ENCODE data around the gene CEP78.

DNA sequence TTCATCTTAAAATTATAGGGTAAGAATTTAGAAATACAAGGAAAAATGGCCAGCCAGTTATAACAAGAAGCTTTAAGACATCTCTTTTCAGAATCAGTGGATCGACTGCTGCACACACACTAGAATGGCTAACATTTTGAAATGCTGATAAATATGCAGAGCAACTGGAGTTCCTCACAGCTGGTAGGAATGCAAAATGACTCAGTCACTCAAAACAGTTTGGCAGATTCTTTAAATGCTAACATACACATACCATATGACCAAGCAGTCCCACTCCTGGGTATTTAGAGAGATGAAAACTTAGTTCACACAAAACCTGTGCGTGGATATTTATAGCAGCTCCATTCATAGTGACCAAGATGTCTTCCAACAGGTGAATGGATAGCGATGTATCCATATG is 37.9 kb downstream of the CEP78 start:
- TF ChIP-seq, protein P1, sequence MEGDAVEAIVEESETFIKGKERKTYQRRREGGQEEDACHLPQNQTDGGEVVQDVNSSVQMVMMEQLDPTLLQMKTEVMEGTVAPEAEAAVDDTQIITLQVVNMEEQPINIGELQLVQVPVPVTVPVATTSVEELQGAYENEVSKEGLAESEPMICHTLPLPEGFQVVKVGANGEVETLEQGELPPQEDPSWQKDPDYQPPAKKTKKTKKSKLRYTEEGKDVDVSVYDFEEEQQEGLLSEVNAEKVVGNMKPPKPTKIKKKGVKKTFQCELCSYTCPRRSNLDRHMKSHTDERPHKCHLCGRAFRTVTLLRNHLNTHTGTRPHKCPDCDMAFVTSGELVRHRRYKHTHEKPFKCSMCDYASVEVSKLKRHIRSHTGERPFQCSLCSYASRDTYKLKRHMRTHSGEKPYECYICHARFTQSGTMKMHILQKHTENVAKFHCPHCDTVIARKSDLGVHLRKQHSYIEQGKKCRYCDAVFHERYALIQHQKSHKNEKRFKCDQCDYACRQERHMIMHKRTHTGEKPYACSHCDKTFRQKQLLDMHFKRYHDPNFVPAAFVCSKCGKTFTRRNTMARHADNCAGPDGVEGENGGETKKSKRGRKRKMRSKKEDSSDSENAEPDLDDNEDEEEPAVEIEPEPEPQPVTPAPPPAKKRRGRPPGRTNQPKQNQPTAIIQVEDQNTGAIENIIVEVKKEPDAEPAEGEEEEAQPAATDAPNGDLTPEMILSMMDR (IDR thresholded peaks at IDR 0.05; ENCODE audit: insufficient read depth, low read depth, low read length): no peak
- no peak for TF ChIP-seq EZH2 (IDR thresholded peaks at IDR 0.05; ENCODE audit: insufficient read depth, low read length)
